ENCODE results near the gene GNA12.

GNA12 gene

DNA sequence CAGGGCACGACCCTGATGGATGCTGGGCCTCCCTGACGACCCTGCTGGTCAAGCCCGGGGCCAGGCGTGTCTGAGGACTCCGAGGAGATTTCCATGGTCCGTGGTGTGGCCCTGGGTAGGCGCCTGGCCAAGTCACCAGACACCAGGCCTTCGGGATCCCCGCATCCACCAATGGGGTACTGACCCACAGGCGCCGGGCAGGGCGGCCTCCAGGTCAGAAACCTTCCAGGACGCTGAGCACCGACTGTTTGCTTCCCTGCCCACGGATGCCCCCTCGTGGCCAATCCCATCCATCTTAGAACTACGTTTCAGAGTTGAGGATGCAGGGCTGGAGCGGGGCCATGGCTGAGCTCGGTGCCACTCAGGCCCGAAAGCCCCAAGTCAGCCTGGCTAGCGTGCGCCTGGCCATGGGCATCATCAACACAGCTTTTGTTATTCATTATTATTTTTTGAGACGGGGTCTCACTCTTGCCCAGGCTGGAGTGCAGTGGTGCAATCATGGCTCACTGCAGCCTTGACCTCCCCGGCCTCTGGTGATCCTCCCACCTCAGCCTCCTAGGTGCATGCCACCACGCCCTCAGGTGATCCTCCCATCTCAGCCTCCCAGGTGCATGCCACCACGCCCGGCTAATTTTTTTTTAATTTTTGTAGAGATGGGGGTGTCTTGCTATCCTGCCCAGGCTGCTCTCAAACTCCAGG lies 163.2 kb downstream of the GNA12 start:
- TF ChIP-seq TEAD4 (IDR thresholded peaks at IDR 0.05), result no peak
- TF ChIP-seq RAD21 (IDR thresholded peaks at IDR 0.05; ENCODE audit: low read depth), result peak; percentile 92
- TF ChIP-seq EGR1 (IDR thresholded peaks at IDR 0.05), result no peak
- TF ChIP-seq, protein P1, sequence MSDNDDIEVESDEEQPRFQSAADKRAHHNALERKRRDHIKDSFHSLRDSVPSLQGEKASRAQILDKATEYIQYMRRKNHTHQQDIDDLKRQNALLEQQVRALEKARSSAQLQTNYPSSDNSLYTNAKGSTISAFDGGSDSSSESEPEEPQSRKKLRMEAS (IDR thresholded peaks at IDR 0.05), result peak; percentile 51; the same call in 1 of the 2 replicates
- TF ChIP-seq, protein P2, sequence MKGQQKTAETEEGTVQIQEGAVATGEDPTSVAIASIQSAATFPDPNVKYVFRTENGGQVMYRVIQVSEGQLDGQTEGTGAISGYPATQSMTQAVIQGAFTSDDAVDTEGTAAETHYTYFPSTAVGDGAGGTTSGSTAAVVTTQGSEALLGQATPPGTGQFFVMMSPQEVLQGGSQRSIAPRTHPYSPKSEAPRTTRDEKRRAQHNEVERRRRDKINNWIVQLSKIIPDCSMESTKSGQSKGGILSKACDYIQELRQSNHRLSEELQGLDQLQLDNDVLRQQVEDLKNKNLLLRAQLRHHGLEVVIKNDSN (IDR thresholded peaks at IDR 0.05), result peak; percentile 16; the same call in 1 of the 2 replicates
- no peak for TF ChIP-seq ZBTB7A (IDR thresholded peaks at IDR 0.05; ENCODE audit: low read depth)
- TF ChIP-seq CEBPB (IDR thresholded peaks at IDR 0.05), result no peak
- TF ChIP-seq NFIC (IDR thresholded peaks at IDR 0.05), result no peak
- TF ChIP-seq FOXM1 (IDR thresholded peaks at IDR 0.05; ENCODE audit: borderline replicate concordance, low read depth), result no peak
- no peak for TF ChIP-seq CREB1 (IDR thresholded peaks at IDR 0.05; ENCODE audit: low read depth)

DNA sequence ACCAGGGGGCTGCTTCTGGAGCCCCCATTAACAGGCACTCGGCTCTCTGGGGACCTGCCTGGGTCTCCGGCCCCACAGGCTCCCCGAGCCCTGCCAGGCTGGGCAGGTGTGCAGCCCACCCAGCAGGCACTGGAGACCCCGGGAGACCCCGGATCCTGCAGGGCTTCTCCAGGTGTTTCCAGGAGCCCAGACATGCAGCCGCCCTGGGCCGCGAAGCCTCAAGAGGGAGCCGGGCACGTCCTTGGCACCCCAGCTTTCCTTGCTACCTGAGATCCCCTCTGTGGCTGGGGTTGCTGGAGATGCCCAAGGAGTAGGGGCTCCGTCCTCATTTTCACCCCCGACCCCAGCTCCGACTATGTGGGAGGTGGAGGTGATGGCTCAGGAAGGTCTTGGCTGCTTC lies 163.9 kb downstream of the GNA12 start:
- TF ChIP-seq, protein P3, sequence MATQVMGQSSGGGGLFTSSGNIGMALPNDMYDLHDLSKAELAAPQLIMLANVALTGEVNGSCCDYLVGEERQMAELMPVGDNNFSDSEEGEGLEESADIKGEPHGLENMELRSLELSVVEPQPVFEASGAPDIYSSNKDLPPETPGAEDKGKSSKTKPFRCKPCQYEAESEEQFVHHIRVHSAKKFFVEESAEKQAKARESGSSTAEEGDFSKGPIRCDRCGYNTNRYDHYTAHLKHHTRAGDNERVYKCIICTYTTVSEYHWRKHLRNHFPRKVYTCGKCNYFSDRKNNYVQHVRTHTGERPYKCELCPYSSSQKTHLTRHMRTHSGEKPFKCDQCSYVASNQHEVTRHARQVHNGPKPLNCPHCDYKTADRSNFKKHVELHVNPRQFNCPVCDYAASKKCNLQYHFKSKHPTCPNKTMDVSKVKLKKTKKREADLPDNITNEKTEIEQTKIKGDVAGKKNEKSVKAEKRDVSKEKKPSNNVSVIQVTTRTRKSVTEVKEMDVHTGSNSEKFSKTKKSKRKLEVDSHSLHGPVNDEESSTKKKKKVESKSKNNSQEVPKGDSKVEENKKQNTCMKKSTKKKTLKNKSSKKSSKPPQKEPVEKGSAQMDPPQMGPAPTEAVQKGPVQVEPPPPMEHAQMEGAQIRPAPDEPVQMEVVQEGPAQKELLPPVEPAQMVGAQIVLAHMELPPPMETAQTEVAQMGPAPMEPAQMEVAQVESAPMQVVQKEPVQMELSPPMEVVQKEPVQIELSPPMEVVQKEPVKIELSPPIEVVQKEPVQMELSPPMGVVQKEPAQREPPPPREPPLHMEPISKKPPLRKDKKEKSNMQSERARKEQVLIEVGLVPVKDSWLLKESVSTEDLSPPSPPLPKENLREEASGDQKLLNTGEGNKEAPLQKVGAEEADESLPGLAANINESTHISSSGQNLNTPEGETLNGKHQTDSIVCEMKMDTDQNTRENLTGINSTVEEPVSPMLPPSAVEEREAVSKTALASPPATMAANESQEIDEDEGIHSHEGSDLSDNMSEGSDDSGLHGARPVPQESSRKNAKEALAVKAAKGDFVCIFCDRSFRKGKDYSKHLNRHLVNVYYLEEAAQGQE (IDR thresholded peaks at IDR 0.05; ENCODE audit: low read depth), result no peak
- no peak for TF ChIP-seq CREB1 (IDR thresholded peaks at IDR 0.05; ENCODE audit: low read depth)
- no peak for TF ChIP-seq TCF12 (IDR thresholded peaks at IDR 0.05; ENCODE audit: low read depth)
- no peak for TF ChIP-seq FOXM1 (IDR thresholded peaks at IDR 0.05; ENCODE audit: borderline replicate concordance, low read depth)

DNA sequence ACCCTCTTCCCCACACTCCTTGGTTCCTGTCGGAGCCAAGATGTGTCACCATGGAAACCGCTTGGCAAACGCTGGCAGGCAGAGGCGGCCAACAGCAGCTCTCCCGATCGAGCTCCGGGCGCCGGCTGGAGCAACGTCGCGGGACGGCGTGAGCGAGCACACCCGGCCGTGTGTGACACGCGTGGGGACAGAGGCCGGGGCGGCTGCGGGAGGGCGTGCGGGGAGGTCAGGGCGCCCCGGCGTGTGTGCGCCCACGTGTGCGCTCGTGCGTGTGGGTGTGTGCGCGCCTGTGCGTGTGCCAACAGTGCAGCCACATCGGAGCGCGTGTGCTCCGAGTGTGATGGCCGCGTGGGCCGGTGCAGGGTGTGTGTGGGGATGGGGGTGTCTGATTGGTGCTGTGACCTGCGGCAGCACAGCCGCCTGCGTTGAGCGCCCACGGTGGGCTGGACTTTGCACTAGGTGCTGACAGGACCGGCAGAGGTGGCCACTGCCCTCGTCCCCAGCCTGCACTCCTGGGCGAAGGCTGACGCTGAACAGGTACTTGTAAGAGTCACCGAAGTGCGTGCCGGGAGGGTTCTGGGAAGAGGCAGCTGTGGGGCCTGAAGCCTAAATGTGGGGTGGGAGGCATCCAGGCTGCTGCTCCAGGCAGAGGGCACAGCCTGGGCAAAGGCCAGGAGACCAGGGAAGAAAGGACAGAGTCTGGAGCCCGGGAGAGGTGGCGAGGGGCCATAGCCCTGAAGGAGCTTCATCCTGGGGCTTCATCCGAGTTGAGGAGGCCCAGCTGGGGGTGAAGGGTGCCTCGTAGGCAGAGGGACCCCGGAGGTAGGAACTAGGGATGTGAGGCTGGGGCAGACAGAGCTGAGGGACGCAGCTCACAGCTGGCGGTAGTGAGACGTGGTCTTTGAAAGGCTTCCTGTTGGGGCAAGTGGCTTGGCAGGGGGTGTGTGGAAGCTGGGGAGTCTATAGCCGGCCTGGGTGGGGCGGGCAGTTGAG lies 164.7 kb downstream of the GNA12 start:
- TF ChIP-seq, protein P1 (IDR thresholded peaks at IDR 0.05), result peak; percentile 69

Measured in Ishikawa (cell line).